GM12878 (cell line): Measurements from ENCODE around the gene CACNA1I. TPM values are rescaled to one million over a fixed set of nuclear protein-coding genes. Genes with fewer than 3 reads are reported as not detected.

Source experiments
- ATAC-seq: fragments of 200-7000 bp; cut with Tn5 transposase; 3 replicates; pipeline ENCODE4 v1.9.1; 2020; ENCODE audit warnings: mild to moderate bottlenecking, moderate library complexity
- BruUV-seq: library from RNA; stranded (reverse); fragments of 400-500 nt; replicated peaks from 2 replicates; lab custom pipeline; 2021; lab: Mats Ljungman, UMichigan
- CTCF ChIA-PET: fragments of 300-600 bp; sonication (Branson Sonifier 250); formaldehyde crosslinking; extraction: SDS; loops from one replicate; lab custom pipeline; 2021; ENCODE audit warnings: inconsistent platforms; lab: Yijun Ruan, JAX
- POLR2A ChIA-PET: fragments of 350-600 bp; formaldehyde crosslinking; extraction: SDS; loops from one replicate; lab custom pipeline; 2021; ENCODE audit warnings: inconsistent platforms; lab: Charles Lee
- RAD21 ChIA-PET: fragments of 300-600 bp; sonication (Branson Sonifier 250); formaldehyde crosslinking; loops from one replicate; lab custom pipeline; 2023; ENCODE audit warnings: antibody characterized with exemption; ENCODE audit not compliant: unreplicated experiment; lab: Charles Lee
- SMC1A ChIA-PET: fragments of 300-600 bp; sonication (Branson Sonifier 250); formaldehyde crosslinking; loops from one replicate; lab custom pipeline; 2023; ENCODE audit not compliant: unreplicated experiment, uncharacterized antibody; lab: Charles Lee
- DNase-seq: peaks from one replicate; pipeline ENCODE4 v3.0.0-alpha.2; 2011; ENCODE audit warnings: low read depth, low spot score
- FAIRE-seq: peaks from 3 replicates; lab custom pipeline; 2011; peaks lifted over from hg19 to GRCh38; lab: Jason Lieb, UNC
- H2AFZ ChIP-seq: 2 replicates; pipeline ENCODE4 v1.6.0; 2011; ENCODE audit warnings: low read depth, low read length, control low read depth; ENCODE audit not compliant: control insufficient read depth
- H3K27ac ChIP-seq: 2 replicates; pipeline ENCODE4 v1.5.1; 2011; ENCODE audit warnings: control low read depth; ENCODE audit not compliant: control insufficient read depth, insufficient read depth
- H3K27me3 ChIP-seq, 2 experiments: replicated peaks in 1 of 2; 2 replicates each; pipeline versions ENCODE4 v1.6.0 to v1.6.1; 2011; ENCODE audit warnings: low read length in 1 of 2; ENCODE audit not compliant: control insufficient read depth in 2 of 2, insufficient read depth in 2 of 2
- H3K36me3 ChIP-seq, 2 experiments: 2 replicates each; pipeline ENCODE4 v1.5.1; 2011; ENCODE audit warnings: low read length in 1 of 2; ENCODE audit not compliant: control insufficient read depth in 2 of 2, insufficient read depth in 2 of 2
- H3K4me1 ChIP-seq: 2 replicates; pipeline ENCODE4 v1.6.1; 2011; ENCODE audit warnings: mild to moderate bottlenecking, low read length, moderate library complexity, mixed read lengths; ENCODE audit not compliant: control insufficient read depth, insufficient read depth
- H3K4me2 ChIP-seq: 2 replicates; pipeline ENCODE4 v1.6.0; 2011; ENCODE audit warnings: control low read depth; ENCODE audit not compliant: control insufficient read depth, insufficient read depth
- H3K4me3 ChIP-seq: fragments of 200-600 bp; sonication (generic); 2 replicates; pipeline ENCODE4 v1.5.1; 2016
- H3K79me2 ChIP-seq: 2 replicates; pipeline ENCODE4 v1.6.0; 2011; ENCODE audit warnings: low read length; ENCODE audit not compliant: control insufficient read depth, insufficient read depth
- H3K9ac ChIP-seq: 2 replicates; pipeline ENCODE4 v1.8.0; 2011; ENCODE audit warnings: low read length, control low read depth, mixed read lengths; ENCODE audit not compliant: control insufficient read depth, insufficient read depth
- H3K9me3 ChIP-seq: replicated peaks from 3 replicates; pipeline ENCODE4 v1.5.1; 2011; ENCODE audit warnings: mild to moderate bottlenecking, low read length; ENCODE audit not compliant: control insufficient read depth, insufficient read depth
- H4K20me1 ChIP-seq: 2 replicates; pipeline ENCODE4 v1.6.0; 2011; ENCODE audit not compliant: control insufficient read depth, insufficient read depth
- CEBPB ChIP-seq, 2 experiments: fragments of 150-350 bp in 1 of 2; IDR thresholded peaks; 2 replicates each; pipeline ENCODE4 v1.6.1; 2012 to 2014; ENCODE audit warnings: low read depth in 2 of 2, low read length in 2 of 2, borderline replicate concordance in 1 of 2, inconsistent platforms in 1 of 2
- IRF4 ChIP-seq: IDR thresholded peaks from 2 replicates; pipeline ENCODE4 v1.6.1; 2011; ENCODE audit warnings: low read depth, low read length
- JUND ChIP-seq: IDR thresholded peaks from 2 replicates; pipeline ENCODE4 v1.6.1; 2012; ENCODE audit warnings: low read depth, mild to moderate bottlenecking, low read length, improper control_type of control experiment, moderate library complexity
- MTA3 ChIP-seq: IDR thresholded peaks from 2 replicates; pipeline ENCODE4 v1.6.1; 2012; ENCODE audit warnings: low read length, inconsistent platforms, borderline replicate concordance
- SMAD1 ChIP-seq: fragments of 450-650 bp; IDR thresholded peaks from 2 replicates; pipeline ENCODE4 v1.6.1; 2018; ENCODE audit warnings: mild to moderate bottlenecking, low read depth; ENCODE audit not compliant: partially characterized antibody
- STAT3 ChIP-seq: IDR thresholded peaks from 2 replicates; pipeline ENCODE4 v1.6.1; 2011; ENCODE audit warnings: low read depth, low read length, improper control_type of control experiment
- WGBS: methylation state at CpG from one replicate; pipeline ENCODE4 v1.1.6; 2016; ENCODE audit warnings: low lambda C conversion rate; ENCODE audit not compliant: insufficient replicate concordance, insufficient coverage; ENCODE audit errors: missing lambda C conversion rate; 5-methylcytosine and 5-hydroxymethylcytosine counted together
- in situ Hi-C: fragments of 300-500 bp; cut with MboI; formaldehyde crosslinking; loops from 9 replicates; pipeline ENCODE4 v1.14.3; 2018; ENCODE audit warnings: mixed read lengths
- intact Hi-C: fragments of 100-400 bp; cut with micrococcal nuclease; formaldehyde crosslinking; loops from one replicate; pipeline ENCODE4 v1.14.2; 2022; ENCODE audit not compliant: unreplicated experiment
- polyA plus RNA-seq, 11 experiments: library from polyadenylated mRNA; depleted of rRNA in 4 of 11; unstranded in 6 of 11; stranded (reverse) in 5 of 11; fragments of >200 nt; fragmentation: Nextera tagmentation in 4 of 11; fragmentation: Illumina TruSeq in 1 of 11; extraction: Ambion mirVana in 4 of 11; extraction: Trizol in 1 of 11; gene quantifications; 1 replicate in 1 of 11; 2 replicates in 10 of 11; pipeline versions ENCODE4 v1.2.1 to v1.2.3, GENCODE V29; 2011 to 2016; ENCODE audit warnings: inconsistent platforms in 2 of 11, missing spikeins in 2 of 11, low read depth in 1 of 11
- total RNA-seq, 4 experiments: library from RNA; depleted of rRNA in 3 of 4; stranded (reverse); fragments of >200 nt in 3 of 4; fragmentation: Illumina TruSeq in 1 of 4; extraction: Trizol in 1 of 4; gene quantifications; 2 replicates each; pipeline versions ENCODE4 v1.2.1 to v1.2.3, GENCODE V29; 2013 to 2021
- TF ChIP-seq, protein P1 (sequence below): fragments of 150-350 bp; IDR thresholded peaks from 2 replicates; pipeline ENCODE4 v1.6.1; 2016; ENCODE audit warnings: low read depth, low read length

Gene CACNA1I
- total and polyA plus RNA-seq, 10 of the 15 experiments (the other 5 are each of a cell fraction or from before 2014, with no cell fraction given), result 0.01 to 0.03 TPM; not detected in 8

DNA sequence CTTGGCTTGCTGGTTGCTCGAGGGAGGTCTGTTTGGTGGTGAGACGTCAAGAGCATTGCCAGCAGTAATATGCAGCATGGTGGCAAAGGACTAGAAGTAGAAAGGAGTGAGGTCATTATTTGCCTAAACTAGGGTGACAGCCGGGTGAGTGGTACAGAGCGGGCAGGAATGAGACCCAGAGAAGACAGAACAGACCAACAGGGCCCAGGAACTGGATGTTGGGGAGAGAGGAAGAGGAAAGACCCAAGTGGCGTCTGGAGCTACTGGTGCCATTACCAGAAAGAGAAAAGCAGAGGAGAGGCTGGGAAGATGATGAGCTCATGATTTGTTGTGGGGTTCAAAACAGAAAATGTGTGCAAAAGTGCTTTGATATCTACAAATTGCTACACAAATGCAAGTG is 164.3 kb downstream of the CACNA1I start:
- Histone ChIP-seq H3K4me2 (no peak overlapping the region), H3K79me2 (no peaks in the 10 kb centered on the region), H3K27ac (no peak overlapping the region), H3K4me1 (no peaks in the 10 kb centered on the region), H4K20me1 (no peaks in the 10 kb centered on the region), H3K36me3 (no peaks in the 10 kb centered on the region), H3K9ac (no peak overlapping the region), H3K9me3 (peaks cover 4% of the 10 kb centered on the region), H3K27me3 (peaks cover 1 to 2% of the 10 kb centered on the region in 2 experiments; a peak in 2 of 4 replicates), H2AFZ (no peak overlapping the region), H3K4me3 (no peak overlapping the region)
- ChIA-PET POLR2A (no interaction called here), SMC1A (no interaction called here), RAD21 (no interaction called here), CTCF (interaction anchor here (0.6 to 1.9 kb wide), 6 partner anchors 11 to 487 kb away, joined by 3 to 5 read pairs (median 3); no protein-coding TSS in a partner anchor)
- in situ Hi-C loops, result no loop called here
- BruUV-seq, result no TSS peak
- no peak for DNase-seq
- FAIRE-seq, result no peak
- ATAC-seq, result no peak
- 33% methylated on average over 5 of the region's 5 CpGs for WGBS
- intact Hi-C loops, result no loop called here
- TF ChIP-seq MTA3 (no peak), JUND (no peak), CEBPB (IDR thresholded peaks at IDR 0.05; ENCODE audit: borderline replicate concordance in 1 of 2, low read depth in 2 of 2, low read length in 2 of 2) (no peak), SMAD1 (no peak), IRF4 (no peak), STAT3 (no peak)
- TF ChIP-seq, protein P1, sequence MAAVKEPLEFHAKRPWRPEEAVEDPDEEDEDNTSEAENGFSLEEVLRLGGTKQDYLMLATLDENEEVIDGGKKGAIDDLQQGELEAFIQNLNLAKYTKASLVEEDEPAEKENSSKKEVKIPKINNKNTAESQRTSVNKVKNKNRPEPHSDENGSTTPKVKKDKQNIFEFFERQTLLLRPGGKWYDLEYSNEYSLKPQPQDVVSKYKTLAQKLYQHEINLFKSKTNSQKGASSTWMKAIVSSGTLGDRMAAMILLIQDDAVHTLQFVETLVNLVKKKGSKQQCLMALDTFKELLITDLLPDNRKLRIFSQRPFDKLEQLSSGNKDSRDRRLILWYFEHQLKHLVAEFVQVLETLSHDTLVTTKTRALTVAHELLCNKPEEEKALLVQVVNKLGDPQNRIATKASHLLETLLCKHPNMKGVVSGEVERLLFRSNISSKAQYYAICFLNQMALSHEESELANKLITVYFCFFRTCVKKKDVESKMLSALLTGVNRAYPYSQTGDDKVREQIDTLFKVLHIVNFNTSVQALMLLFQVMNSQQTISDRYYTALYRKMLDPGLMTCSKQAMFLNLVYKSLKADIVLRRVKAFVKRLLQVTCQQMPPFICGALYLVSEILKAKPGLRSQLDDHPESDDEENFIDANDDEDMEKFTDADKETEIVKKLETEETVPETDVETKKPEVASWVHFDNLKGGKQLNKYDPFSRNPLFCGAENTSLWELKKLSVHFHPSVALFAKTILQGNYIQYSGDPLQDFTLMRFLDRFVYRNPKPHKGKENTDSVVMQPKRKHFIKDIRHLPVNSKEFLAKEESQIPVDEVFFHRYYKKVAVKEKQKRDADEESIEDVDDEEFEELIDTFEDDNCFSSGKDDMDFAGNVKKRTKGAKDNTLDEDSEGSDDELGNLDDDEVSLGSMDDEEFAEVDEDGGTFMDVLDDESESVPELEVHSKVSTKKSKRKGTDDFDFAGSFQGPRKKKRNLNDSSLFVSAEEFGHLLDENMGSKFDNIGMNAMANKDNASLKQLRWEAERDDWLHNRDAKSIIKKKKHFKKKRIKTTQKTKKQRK, result no peak
